Body of pancreas (tissue), 4 donors: Measurements from ENCODE around the gene ATP6V1B1. TPM values are rescaled to one million over a fixed set of nuclear protein-coding genes. Genes with fewer than 3 reads are reported as not detected.

ENCODE experiments used
- ATAC-seq: fragments of 150-250 bp; one replicate; pipeline ENCODE4 v1.9.1; 2016
- DNase-seq, 4 donors: peaks; one replicate each; pipeline ENCODE4 v3.0.0-alpha.2; 2019
- H3K27ac ChIP-seq, 4 donors: fragments of 200-600 bp; sonication (generic); 1 replicate in 3 of 4; 2 replicates in 1 of 4; pipeline versions ENCODE4 v1.5.1 to v1.6.1; 2016 to 2019; ENCODE audit warnings: mild to moderate bottlenecking in 1 of 4, mixed read lengths in 1 of 4, moderate library complexity in 1 of 4
- H3K27me3 ChIP-seq, 2 donors: fragments of 200-600 bp; sonication (generic); one replicate each; pipeline ENCODE4 v1.6.0; 2016; ENCODE audit warnings: mild to moderate bottlenecking in 1 of 2
- H3K36me3 ChIP-seq, 2 donors: fragments of 200-600 bp; sonication (generic); replicated peaks in 1 of 2; 2 replicates each; pipeline ENCODE4 v1.5.1; 2016; ENCODE audit warnings: low read depth in 2 of 2; ENCODE audit not compliant: insufficient read depth in 1 of 2
- H3K4me1 ChIP-seq: fragments of 200-600 bp; sonication (generic); one replicate; pipeline ENCODE4 v1.6.0; 2016
- H3K4me3 ChIP-seq, 2 donors: fragments of 200-600 bp; sonication (generic); 1 replicate in 1 of 2; 2 replicates in 1 of 2; pipeline ENCODE4 v1.5.1; 2016 to 2019
- H3K9me3 ChIP-seq, 3 donors: fragments of 200-600 bp; sonication (generic); 1 replicate in 2 of 3; 2 replicates in 1 of 3; pipeline ENCODE4 v1.5.1; 2016
- POLR2A ChIP-seq, 3 donors: fragments of 450-650 bp; IDR thresholded peaks; one replicate each; pipeline ENCODE4 v1.6.1; 2016; ENCODE audit warnings: antibody characterized with exemption in 3 of 3, mild to moderate bottlenecking in 2 of 3
- WGBS, 2 donors: methylation state at CpG; one replicate each; pipeline ENCODE4 v1.1.5; 2017; 5-methylcytosine and 5-hydroxymethylcytosine counted together
- intact Hi-C: fragments of 100-400 bp; cut with DNase I; formaldehyde crosslinking; loops from one replicate; pipeline ENCODE4 v1.15.1; 2023
- total RNA-seq, 2 donors: library from RNA; depleted of rRNA; stranded (reverse); fragments of >200 nt; gene quantifications; one replicate each; pipeline ENCODE4 v1.1.0, GENCODE V29; 2016
- TF ChIP-seq, protein P1 (sequence below), 7 experiments: fragments of 450-650 bp in 4 of 7; fragments of 200-600 bp in 3 of 7; sonication (generic) in 3 of 7; IDR thresholded peaks; one replicate each; pipeline ENCODE4 v1.5.1; 2016 to 2019; ENCODE audit warnings: antibody characterized with exemption in 7 of 7

The ATP6V1B1 gene
- total RNA-seq, 2 donors from 2014 or later = 9.9 to 17.9 TPM

DNA sequence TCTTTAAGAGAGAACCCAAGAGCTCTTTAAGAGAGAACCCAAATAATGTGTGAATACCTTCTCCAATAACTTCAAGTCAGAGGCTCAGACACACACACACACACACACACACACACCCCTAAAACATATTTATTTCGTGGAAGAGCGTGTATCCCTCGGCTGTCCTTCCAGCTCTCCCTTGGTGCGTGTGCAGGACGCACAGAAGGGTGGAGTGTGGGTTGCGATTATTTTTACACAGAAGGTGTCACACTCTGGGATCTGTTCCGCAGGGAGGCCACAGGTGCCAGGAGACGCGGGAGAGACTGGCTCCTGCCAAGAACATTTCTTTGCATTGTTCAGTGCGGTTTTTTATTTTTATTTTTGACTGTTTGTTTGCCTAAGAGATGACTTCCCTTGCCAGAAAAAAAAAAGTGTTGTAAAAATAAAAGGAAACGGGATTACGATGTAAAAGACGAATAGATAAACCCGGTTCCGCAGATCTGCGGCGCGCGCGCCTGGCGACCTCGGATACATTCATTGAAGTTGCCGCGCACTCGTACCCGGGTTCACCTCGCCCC is 47.3 kb upstream of the ATP6V1B1 start:
- Histone ChIP-seq H3K27me3 (peaks cover 0 to 20% of the 10 kb centered on the region in 2 donors), H3K36me3 (no peaks in the 10 kb centered on the region), H3K4me3 (no peak overlapping the region), H3K9me3 (no peaks in the 10 kb centered on the region), H3K27ac (no peak overlapping the region), H3K4me1 (peaks cover 28% of the 10 kb centered on the region)
- ATAC-seq = peak; percentile 22
- WGBS, 2 donors = 5 to 10% methylated on average over 27 of the region's 27 CpGs
- intact Hi-C loops = no loop called here
- DNase-seq = no peak
- TF ChIP-seq, protein P1, sequence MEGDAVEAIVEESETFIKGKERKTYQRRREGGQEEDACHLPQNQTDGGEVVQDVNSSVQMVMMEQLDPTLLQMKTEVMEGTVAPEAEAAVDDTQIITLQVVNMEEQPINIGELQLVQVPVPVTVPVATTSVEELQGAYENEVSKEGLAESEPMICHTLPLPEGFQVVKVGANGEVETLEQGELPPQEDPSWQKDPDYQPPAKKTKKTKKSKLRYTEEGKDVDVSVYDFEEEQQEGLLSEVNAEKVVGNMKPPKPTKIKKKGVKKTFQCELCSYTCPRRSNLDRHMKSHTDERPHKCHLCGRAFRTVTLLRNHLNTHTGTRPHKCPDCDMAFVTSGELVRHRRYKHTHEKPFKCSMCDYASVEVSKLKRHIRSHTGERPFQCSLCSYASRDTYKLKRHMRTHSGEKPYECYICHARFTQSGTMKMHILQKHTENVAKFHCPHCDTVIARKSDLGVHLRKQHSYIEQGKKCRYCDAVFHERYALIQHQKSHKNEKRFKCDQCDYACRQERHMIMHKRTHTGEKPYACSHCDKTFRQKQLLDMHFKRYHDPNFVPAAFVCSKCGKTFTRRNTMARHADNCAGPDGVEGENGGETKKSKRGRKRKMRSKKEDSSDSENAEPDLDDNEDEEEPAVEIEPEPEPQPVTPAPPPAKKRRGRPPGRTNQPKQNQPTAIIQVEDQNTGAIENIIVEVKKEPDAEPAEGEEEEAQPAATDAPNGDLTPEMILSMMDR (IDR thresholded peaks at IDR 0.05) = no peak
- TF ChIP-seq POLR2A (IDR thresholded peaks at IDR 0.05) = no peak

DNA sequence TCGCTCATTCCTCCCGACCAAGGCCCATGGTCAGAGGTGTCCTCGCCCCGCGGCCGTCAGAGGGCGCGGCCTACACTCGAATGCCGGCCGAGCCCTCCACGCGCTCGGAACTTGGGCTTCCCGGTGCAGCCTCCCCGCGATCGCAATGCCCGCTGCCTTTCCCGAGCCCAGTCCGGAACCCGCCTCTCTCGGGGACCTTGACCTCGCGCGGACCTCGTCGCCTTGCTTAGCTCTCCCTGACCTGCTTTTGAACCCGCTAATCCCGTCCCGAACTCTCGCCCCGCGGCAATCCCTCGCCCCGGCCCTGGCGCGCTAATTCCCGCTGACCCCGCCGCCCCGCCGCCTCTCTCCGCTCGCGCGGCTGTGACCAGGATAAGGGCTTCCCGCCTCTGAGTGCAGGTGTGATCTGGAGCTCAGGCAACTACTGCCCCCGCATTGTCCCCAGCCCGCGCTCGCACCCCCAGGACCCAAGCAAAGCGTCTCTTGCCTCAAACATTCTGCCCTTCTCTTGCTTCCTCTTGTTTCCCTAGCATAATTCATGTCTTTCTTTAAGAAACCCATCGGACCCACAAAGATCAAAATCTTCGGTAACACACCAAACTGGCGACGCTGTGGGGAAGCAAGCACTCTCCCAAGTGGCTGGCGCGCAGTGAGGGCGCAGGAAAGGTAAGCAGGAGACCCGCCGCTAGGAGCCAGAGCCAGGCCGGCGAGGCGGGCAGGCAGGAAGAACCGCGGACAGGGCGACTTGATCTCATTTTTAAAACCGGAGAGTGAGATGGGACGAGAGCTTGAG is 46.6 kb upstream of the ATP6V1B1 start:
- DNase-seq (peak in 1 of 4 donors; percentile 44), ATAC-seq (no peak)
- H3K36me3 ChIP-seq = no peaks in the 10 kb centered on the region
- TF ChIP-seq POLR2A (IDR thresholded peaks at IDR 0.05) = no peak
- H3K9me3 ChIP-seq = no peaks in the 10 kb centered on the region
- intact Hi-C loops = no loop called here
- 16 to 49% methylated on average over 57 to 70 of the region's 70 CpGs for WGBS, 2 donors
- H3K4me1 ChIP-seq = peaks cover 28% of the 10 kb centered on the region
- H3K27ac ChIP-seq = no peak overlapping the region
- H3K27me3 ChIP-seq = peaks cover 0 to 20% of the 10 kb centered on the region in 2 donors
- no peak overlapping the region for H3K4me3 ChIP-seq

DNA sequence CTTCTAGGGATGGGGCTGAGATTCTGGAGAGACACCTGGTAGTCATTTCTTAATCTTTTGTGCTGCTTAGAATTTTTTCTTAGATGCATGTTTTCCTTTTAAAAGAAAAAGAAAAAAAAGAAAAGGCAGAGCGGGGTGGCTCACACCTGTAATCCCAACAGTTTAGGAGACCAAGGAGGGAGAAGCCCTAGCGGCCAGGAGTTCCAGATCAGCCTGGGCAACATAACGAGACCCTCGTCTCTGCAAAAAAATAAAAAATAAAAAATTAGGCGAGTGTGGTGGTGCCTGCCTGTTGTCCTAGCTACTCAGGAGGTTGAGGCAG is 46.0 kb upstream of the ATP6V1B1 start:
- Histone ChIP-seq H3K4me1 (peaks cover 28% of the 10 kb centered on the region), H3K4me3 (no peak overlapping the region), H3K27ac (no peak overlapping the region), H3K9me3 (no peaks in the 10 kb centered on the region), H3K36me3 (no peaks in the 10 kb centered on the region), H3K27me3 (peaks cover 0 to 20% of the 10 kb centered on the region in 2 donors)
- intact Hi-C loops = no loop called here
- DNase-seq (no peak), ATAC-seq (no peak)
- 63 to 85% methylated on average over 5 of the region's 5 CpGs for WGBS, 2 donors
- no peak for TF ChIP-seq POLR2A (IDR thresholded peaks at IDR 0.05)
- TF ChIP-seq, protein P1 (IDR thresholded peaks at IDR 0.05) = no peak

DNA sequence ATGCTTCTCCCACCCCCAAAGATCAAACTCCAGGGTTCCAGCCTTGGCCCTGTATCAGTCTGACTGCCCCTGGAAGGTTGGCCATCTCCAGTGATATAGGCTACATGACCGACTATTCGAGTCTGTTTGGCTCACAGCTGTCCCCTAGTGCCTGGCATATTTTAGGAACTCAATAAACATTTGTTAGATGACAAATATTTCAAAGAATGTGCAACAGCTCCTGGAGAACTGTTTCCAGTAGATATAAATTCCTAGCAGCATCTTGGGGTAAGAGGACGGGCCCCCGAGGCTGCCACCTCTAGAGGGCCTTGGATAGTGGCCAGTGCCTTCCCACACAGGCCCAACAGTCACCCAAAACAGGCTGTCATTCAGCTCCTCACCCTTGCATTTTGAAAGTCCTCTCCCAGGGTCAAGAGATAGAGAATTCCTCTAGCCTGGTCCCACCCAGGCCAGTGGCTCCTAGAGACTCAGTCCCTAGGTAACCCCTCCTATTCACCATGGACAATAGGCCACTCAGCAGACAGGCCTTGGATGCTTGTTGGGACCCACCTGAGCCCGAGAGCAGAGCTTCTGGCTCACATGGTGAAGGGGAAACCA is 45.1 kb upstream of the ATP6V1B1 start:
- Histone ChIP-seq H3K36me3 (no peaks in the 10 kb centered on the region), H3K27me3 (peaks cover 0 to 15% of the 10 kb centered on the region in 2 donors), H3K9me3 (no peaks in the 10 kb centered on the region), H3K4me3 (no peak overlapping the region), H3K4me1 (peaks cover 28% of the 10 kb centered on the region), H3K27ac (no peak overlapping the region)
- intact Hi-C loops = no loop called here
- WGBS, 2 donors = 64 to 68% methylated on average over 5 of the region's 5 CpGs
- DNase-seq = no peak
- TF ChIP-seq, protein P1 (IDR thresholded peaks at IDR 0.05) = no peak
- TF ChIP-seq POLR2A (IDR thresholded peaks at IDR 0.05) = no peak
- ATAC-seq = no peak

DNA sequence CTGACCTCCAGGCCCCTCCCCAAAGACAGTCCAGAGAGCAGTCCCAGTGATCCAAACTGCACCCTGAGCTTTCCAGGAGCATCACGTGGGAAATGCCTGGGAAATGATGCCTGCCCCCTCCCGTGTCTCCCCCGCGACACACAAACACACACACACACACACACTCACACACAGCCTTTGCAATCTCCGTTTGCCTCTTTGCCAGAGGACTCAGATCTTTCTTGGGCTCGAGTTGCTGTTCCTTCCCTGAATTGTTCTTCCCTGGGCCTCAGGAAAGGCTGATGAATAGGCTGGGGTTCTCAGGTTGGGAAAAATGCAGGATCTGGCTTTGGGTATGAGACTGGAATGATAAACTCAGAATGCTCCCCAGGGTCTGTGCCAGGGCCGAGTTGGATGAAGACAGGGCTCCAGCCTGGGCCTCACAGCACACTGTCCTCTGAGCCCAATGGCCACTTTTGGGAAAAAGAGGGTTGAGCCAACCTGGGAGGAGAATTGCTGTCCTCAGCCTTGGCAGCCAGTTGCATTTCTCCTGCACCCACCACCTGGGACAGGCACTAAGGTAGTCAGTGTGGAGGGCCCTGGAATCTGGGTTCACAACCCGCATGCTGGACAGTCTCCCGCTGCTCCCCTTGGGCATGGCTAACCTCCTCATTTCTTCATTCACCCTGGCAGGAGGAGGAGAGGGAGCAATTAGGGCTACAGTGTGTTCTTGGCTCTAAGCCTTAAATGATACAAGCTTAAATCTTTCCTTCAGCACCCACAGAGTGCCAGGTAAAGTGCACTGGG is 43.9 kb upstream of the ATP6V1B1 start:
- TF ChIP-seq, protein P1 (IDR thresholded peaks at IDR 0.05) = no peak
- no peak for TF ChIP-seq POLR2A (IDR thresholded peaks at IDR 0.05)
- Histone ChIP-seq H3K36me3 (no peaks in the 10 kb centered on the region), H3K4me3 (no peak overlapping the region), H3K9me3 (no peaks in the 10 kb centered on the region), H3K4me1 (peaks cover 25% of the 10 kb centered on the region), H3K27ac (no peak overlapping the region), H3K27me3 (peaks cover 0 to 8% of the 10 kb centered on the region in 2 donors)
- WGBS, 2 donors = 68 to 78% methylated on average over 7 to 9 of the region's 9 CpGs
- no peak for DNase-seq
- intact Hi-C loops = no loop called here
- ATAC-seq = no peak
